Esophagus muscularis mucosa (tissue), 4 donors: Measurements from ENCODE around the gene EIF4A2. TPM values are rescaled to one million over a fixed set of nuclear protein-coding genes. Genes with fewer than 3 reads are reported as not detected.
"Not testable (repeated sequence)": the region's sequence is repeated elsewhere in the genome, so short reads cannot be mapped to it uniquely, and the experiment has no call there.

Source experiments
- DNase-seq: peaks from one replicate; pipeline ENCODE4 v3.0.0-alpha.2; 2017; ENCODE audit errors: extremely low spot score
- H3K27ac ChIP-seq, 4 donors: fragments of 200-600 bp; sonication (generic); replicated peaks in 1 of 4; 1 replicate in 3 of 4; 2 replicates in 1 of 4; pipeline ENCODE4 v1.5.1; 2016 to 2019; ENCODE audit warnings: mild to moderate bottlenecking in 1 of 4
- H3K27me3 ChIP-seq, 4 donors: fragments of 200-600 bp; sonication (generic); one replicate each; pipeline versions ENCODE4 v1.5.1 to v1.6.0; 2016 to 2019
- H3K36me3 ChIP-seq, 4 donors: fragments of 200-600 bp; sonication (generic); one replicate each; pipeline ENCODE4 v1.5.1; 2016 to 2019
- H3K4me1 ChIP-seq, 4 donors: fragments of 200-600 bp; sonication (generic); one replicate each; pipeline ENCODE4 v1.5.1; 2016 to 2019
- H3K4me3 ChIP-seq, 4 donors: fragments of 200-600 bp; sonication (generic); 1 replicate in 2 of 4; 2 replicates in 2 of 4; pipeline ENCODE4 v1.5.1; 2016 to 2019; ENCODE audit warnings: mild to moderate bottlenecking in 4 of 4, moderate library complexity in 1 of 4
- H3K9me3 ChIP-seq, 4 donors: fragments of 200-600 bp; sonication (generic); 1 replicate in 3 of 4; 2 replicates in 1 of 4; pipeline ENCODE4 v1.5.1; 2016 to 2019
- CTCF ChIP-seq, 3 experiments: fragments of 200-600 bp in 2 of 3; fragments of 450-650 bp in 1 of 3; sonication (generic) in 2 of 3; IDR thresholded peaks; one replicate each; pipeline ENCODE4 v1.5.1; 2017 to 2019; ENCODE audit warnings: antibody characterized with exemption in 3 of 3, mild to moderate bottlenecking in 2 of 3, moderate library complexity in 1 of 3
- EP300 ChIP-seq: sonication (generic); formaldehyde crosslinking; IDR thresholded peaks from one replicate; pipeline ENCODE4 v1.6.1; 2017; ENCODE audit warnings: antibody characterized with exemption
- POLR2A ChIP-seq: fragments of 450-650 bp; IDR thresholded peaks from one replicate; pipeline ENCODE4 v1.6.1; 2017; ENCODE audit warnings: antibody characterized with exemption, moderate library complexity, mild to moderate bottlenecking, low read depth
- POLR2AphosphoS5 ChIP-seq, 2 donors: sonication (generic); formaldehyde crosslinking; IDR thresholded peaks; one replicate each; pipeline ENCODE4 v1.6.1; 2017; ENCODE audit warnings: antibody characterized with exemption in 2 of 2
- WGBS: methylation state at CpG from one replicate; pipeline ENCODE4 v1.1.5; 2018; 5-methylcytosine and 5-hydroxymethylcytosine counted together
- intact Hi-C: fragments of 100-400 bp; cut with DNase I; formaldehyde crosslinking; loops from one replicate; pipeline ENCODE4 v1.15.1; 2023
- total RNA-seq, 4 donors: library from RNA; depleted of rRNA; stranded (reverse); fragments of >200 nt; gene quantifications; one replicate each; pipeline versions ENCODE4 v1.1.0 to v1.2.1, GENCODE V29; 2016

The EIF4A2 gene
- total RNA-seq, 4 donors from 2014 or later: 312 to 516 (median 413) TPM

GRCh38 chr3:186798239-186798874 is 15.0 kb downstream of the EIF4A2 start:
- TF ChIP-seq EP300 (no peak), POLR2A (no peak), CTCF (IDR thresholded peaks at IDR 0.05) (no peak), POLR2AphosphoS5 (IDR thresholded peaks at IDR 0.05) (no peak)
- Histone ChIP-seq H3K36me3 (peaks cover 4 to 79% (median 43%) of the 10 kb centered on the region in 4 donors), H3K27ac (no peak overlapping the region), H3K27me3 (no peaks in the 10 kb centered on the region), H3K4me3 (no peak overlapping the region), H3K9me3 (no peaks in the 10 kb centered on the region), H3K4me1 (no peaks in the 10 kb centered on the region)
- WGBS: 88% methylated on average over 3 of the region's 3 CpGs
- intact Hi-C loops: no loop called here
- no peak for DNase-seq

- WGBS: 95% methylated on average over 1 of the region's 1 CpG
- Histone ChIP-seq H3K4me1 (peaks cover 1 to 9% (median 6%) of the 10 kb centered on the region in 4 donors), H3K4me3 (no peak overlapping the region), H3K36me3 (peaks cover 4 to 74% (median 46%) of the 10 kb centered on the region in 4 donors), H3K27me3 (no peaks in the 10 kb centered on the region), H3K9me3 (no peaks in the 10 kb centered on the region), H3K27ac (no peak overlapping the region)
- DNase-seq: no peak
- intact Hi-C loops: no loop called here
- no peak for TF ChIP-seq EP300
- TF ChIP-seq POLR2AphosphoS5 (IDR thresholded peaks at IDR 0.05): no peak
- no peak for TF ChIP-seq POLR2A
- TF ChIP-seq CTCF (IDR thresholded peaks at IDR 0.05): no peak
Observed at GRCh38 chr3:186800285-186800684, 16.9 kb downstream of the EIF4A2 start.

GRCh38 chr3:186802701-186803100 is 19.3 kb downstream of the EIF4A2 start:
- H3K36me3 ChIP-seq: peaks cover 0 to 60% (median 36%) of the 10 kb centered on the region in 4 donors
- peaks cover 9 to 24% (median 20%) of the 10 kb centered on the region in 4 donors for H3K4me1 ChIP-seq
- no peak overlapping the region for H3K27ac ChIP-seq
- no peaks in the 10 kb centered on the region for H3K27me3 ChIP-seq
- H3K4me3 ChIP-seq: no peak overlapping the region
- TF ChIP-seq CTCF (IDR thresholded peaks at IDR 0.05) (no peak), POLR2A (no peak), POLR2AphosphoS5 (IDR thresholded peaks at IDR 0.05) (no peak), EP300 (no peak)
- intact Hi-C loops: no loop called here
- no peaks in the 10 kb centered on the region for H3K9me3 ChIP-seq
- no peak for DNase-seq
- WGBS: 90% methylated on average over 3 of the region's 3 CpGs

GRCh38 chr3:186803447-186803846 is 20.1 kb downstream of the EIF4A2 start:
- Histone ChIP-seq H3K36me3 (peaks cover 0 to 52% (median 32%) of the 10 kb centered on the region in 4 donors), H3K4me1 (peaks cover 9 to 24% (median 20%) of the 10 kb centered on the region in 4 donors)
- H3K4me3 ChIP-seq, H3K9me3 ChIP-seq, intact Hi-C loops, DNase-seq, H3K27ac ChIP-seq, H3K27me3 ChIP-seq: not testable (repeated sequence)
- 89% methylated on average over 4 of the region's 4 CpGs for WGBS

GRCh38 chr3:186806089-186807055 is 23.0 kb downstream of the EIF4A2 start, which contains the start of gene RFC4:
Gene RFC4, minus strand, starts transcription at chr3:186806482. Its CDS starts 1,769 bp downstream, at chr3:186804713.
- Histone ChIP-seq H3K4me1 (peaks cover 9 to 24% (median 20%) of the 10 kb centered on the region in 4 donors), H3K27me3 (peaks cover 0 to 2% (median 0%) of the 10 kb centered on the region in 4 donors), H3K36me3 (peaks cover 0 to 25% (median 15%) of the 10 kb centered on the region in 4 donors), H3K4me3 (peak within 1 kb of the TSS; percentile 74 to 91 (median 84)), H3K27ac (peak within 1 kb of the TSS; percentile 90 to 95 (median 91)), H3K9me3 (no peaks in the 10 kb centered on the region)
- peak; percentile 97 for DNase-seq
- TF ChIP-seq POLR2A: no peak
- TF ChIP-seq EP300: peak; percentile 57
- peak; percentile 90 to 97 for TF ChIP-seq POLR2AphosphoS5 (IDR thresholded peaks at IDR 0.05)
- no peak for TF ChIP-seq CTCF (IDR thresholded peaks at IDR 0.05)
- WGBS: 0% methylated on average over 46 of the region's 70 CpGs
- intact Hi-C loops: no loop called here
